Sigmoid colon (tissue), 7 donors: ENCODE data around the gene SLC4A3. TPM values are rescaled to one million over a fixed set of nuclear protein-coding genes. Genes with fewer than 3 reads are reported as not detected.

Experiments
- DNase-seq: peaks from one replicate; pipeline ENCODE4 v3.0.0-alpha.2; 2019
- H3K27ac ChIP-seq, 4 donors: fragments of 200-600 bp; sonication (generic); one replicate each; pipeline ENCODE4 v1.5.1; 2016 to 2019; ENCODE audit warnings: mild to moderate bottlenecking in 1 of 4
- H3K27me3 ChIP-seq, 3 donors: fragments of 200-600 bp; sonication (generic); one replicate each; pipeline ENCODE4 v1.5.1; 2019; ENCODE audit warnings: mild to moderate bottlenecking in 1 of 3
- H3K36me3 ChIP-seq, 4 donors: fragments of 200-600 bp; sonication (generic); one replicate each; pipeline ENCODE4 v1.5.1; 2016 to 2019
- H3K4me1 ChIP-seq, 4 donors: fragments of 200-600 bp; sonication (generic); one replicate each; pipeline ENCODE4 v1.5.1; 2017 to 2019
- H3K4me3 ChIP-seq, 4 donors: fragments of 200-600 bp; sonication (generic); one replicate each; pipeline ENCODE4 v1.5.1; 2017 to 2019; ENCODE audit warnings: mild to moderate bottlenecking in 2 of 4, moderate library complexity in 1 of 4
- H3K9me3 ChIP-seq, 4 donors: fragments of 200-600 bp in 3 of 4; sonication (generic) in 3 of 4; one replicate each; pipeline versions ENCODE4 v1.5.1 to v1.6.1; 2013 to 2019
- CTCF ChIP-seq, 4 experiments: fragments of 450-650 bp in 3 of 4; fragments of 200-600 bp in 1 of 4; IDR thresholded peaks; one replicate each; pipeline ENCODE4 v1.5.1; 2016 to 2019; ENCODE audit warnings: antibody characterized with exemption in 4 of 4, mild to moderate bottlenecking in 3 of 4, moderate library complexity in 2 of 4
- EP300 ChIP-seq, 4 donors: sonication (generic); formaldehyde crosslinking; IDR thresholded peaks; one replicate each; pipeline ENCODE4 v1.6.1; 2017; ENCODE audit warnings: antibody characterized with exemption in 4 of 4
- POLR2A ChIP-seq, 2 donors: fragments of 450-650 bp; IDR thresholded peaks; one replicate each; pipeline ENCODE4 v1.6.1; 2016; ENCODE audit warnings: antibody characterized with exemption in 2 of 2, mild to moderate bottlenecking in 2 of 2, moderate library complexity in 2 of 2
- POLR2AphosphoS5 ChIP-seq, 4 donors: sonication (generic); formaldehyde crosslinking; IDR thresholded peaks; one replicate each; pipeline ENCODE4 v1.6.1; 2017; ENCODE audit warnings: antibody characterized with exemption in 4 of 4
- WGBS, 2 donors: extraction: QIAGEN DNeasy Blood & Tissue Kit; methylation state at CpG; one replicate each; pipeline ENCODE4 v1.1.7; 2013; 5-methylcytosine and 5-hydroxymethylcytosine counted together
- intact Hi-C: fragments of 100-400 bp; cut with DNase I; formaldehyde crosslinking; loops from one replicate; pipeline ENCODE4 v1.15.1; 2023
- polyA plus RNA-seq, 3 donors: library from polyadenylated mRNA; stranded (reverse); fragments of 200-250 nt; gene quantifications; one replicate each; pipeline ENCODE4 v1.2.3, GENCODE V29; 2013
- total RNA-seq, 4 donors: library from RNA; depleted of rRNA; stranded (reverse); fragments of >200 nt; gene quantifications; one replicate each; pipeline ENCODE4 v1.1.0, GENCODE V29; 2016
- donor health status: healthy with polysubstance abuse.
- donor health status: Bipolar disorder and iron deficiency.
- donor health status: healthy.

SLC4A3 gene
- total and polyA plus RNA-seq, 7 donors: under 0.01 to 5.0 (median 1.0) TPM

- H3K36me3 ChIP-seq: peaks cover 0 to 90% (median 39%) of the 10 kb centered on the region in 4 donors
- DNase-seq: no peak
- intact Hi-C loops: no loop called here
- H3K4me3 ChIP-seq: no peak overlapping the region
- WGBS, 2 donors: 92 to 94% methylated on average over 9 of the region's 9 CpGs
- TF ChIP-seq POLR2AphosphoS5 (IDR thresholded peaks at IDR 0.05) (no peak), CTCF (IDR thresholded peaks at IDR 0.05) (no peak), EP300 (IDR thresholded peaks at IDR 0.05) (no peak), POLR2A (IDR thresholded peaks at IDR 0.05) (no peak)
- no peak overlapping the region for H3K27ac ChIP-seq
- H3K4me1 ChIP-seq: no peaks in the 10 kb centered on the region
- no peaks in the 10 kb centered on the region for H3K9me3 ChIP-seq
- H3K27me3 ChIP-seq: no peaks in the 10 kb centered on the region
Measured at GRCh38 chr2:219611306-219611705, 16.1 kb upstream of the SLC4A3 start.

GRCh38 chr2:219611866-219612576 is 15.4 kb upstream of the SLC4A3 start:
- H3K27me3 ChIP-seq: no peaks in the 10 kb centered on the region
- no peak for DNase-seq
- H3K36me3 ChIP-seq: peaks cover 0 to 83% (median 31%) of the 10 kb centered on the region in 4 donors
- H3K9me3 ChIP-seq: no peaks in the 10 kb centered on the region
- TF ChIP-seq POLR2AphosphoS5 (IDR thresholded peaks at IDR 0.05) (no peak), EP300 (IDR thresholded peaks at IDR 0.05) (no peak), CTCF (IDR thresholded peaks at IDR 0.05) (no peak)
- H3K4me1 ChIP-seq: no peaks in the 10 kb centered on the region
- intact Hi-C loops: no loop called here
- H3K27ac ChIP-seq: no peak overlapping the region
- no peak overlapping the region for H3K4me3 ChIP-seq
- 80 to 81% methylated on average over 12 of the region's 12 CpGs for WGBS, 2 donors

- no peaks in the 10 kb centered on the region for H3K27me3 ChIP-seq
- no peak overlapping the region for H3K4me3 ChIP-seq
- peaks cover 0 to 76% (median 24%) of the 10 kb centered on the region in 4 donors for H3K36me3 ChIP-seq
- WGBS, 2 donors: 72 to 89% methylated on average over 15 of the region's 15 CpGs
- intact Hi-C loops: no loop called here
- H3K27ac ChIP-seq: no peak overlapping the region
- H3K9me3 ChIP-seq: no peaks in the 10 kb centered on the region
- DNase-seq: peak; percentile 65
- TF ChIP-seq EP300 (IDR thresholded peaks at IDR 0.05) (no peak), POLR2AphosphoS5 (IDR thresholded peaks at IDR 0.05) (no peak), CTCF (IDR thresholded peaks at IDR 0.05) (no peak), POLR2A (IDR thresholded peaks at IDR 0.05) (no peak)
- no peaks in the 10 kb centered on the region for H3K4me1 ChIP-seq
Measured at GRCh38 chr2:219612577-219613286, 14.7 kb upstream of the SLC4A3 start.

GRCh38 chr2:219613461-219614070 is 13.9 kb upstream of the SLC4A3 start:
- H3K36me3 ChIP-seq: peaks cover 0 to 68% (median 20%) of the 10 kb centered on the region in 4 donors
- H3K27me3 ChIP-seq: no peaks in the 10 kb centered on the region
- no peak overlapping the region for H3K27ac ChIP-seq
- intact Hi-C loops: no loop called here
- no peaks in the 10 kb centered on the region for H3K9me3 ChIP-seq
- WGBS, 2 donors: 92 to 94% methylated on average over 11 of the region's 11 CpGs
- H3K4me1 ChIP-seq: no peaks in the 10 kb centered on the region
- no peak overlapping the region for H3K4me3 ChIP-seq
- DNase-seq: peak; percentile 29
- TF ChIP-seq CTCF (IDR thresholded peaks at IDR 0.05) (no peak), EP300 (IDR thresholded peaks at IDR 0.05) (no peak), POLR2A (IDR thresholded peaks at IDR 0.05) (no peak), POLR2AphosphoS5 (IDR thresholded peaks at IDR 0.05) (no peak)
